ENCODE measurements around the gene OSBPL1A.

OSBPL1A gene

DNA sequence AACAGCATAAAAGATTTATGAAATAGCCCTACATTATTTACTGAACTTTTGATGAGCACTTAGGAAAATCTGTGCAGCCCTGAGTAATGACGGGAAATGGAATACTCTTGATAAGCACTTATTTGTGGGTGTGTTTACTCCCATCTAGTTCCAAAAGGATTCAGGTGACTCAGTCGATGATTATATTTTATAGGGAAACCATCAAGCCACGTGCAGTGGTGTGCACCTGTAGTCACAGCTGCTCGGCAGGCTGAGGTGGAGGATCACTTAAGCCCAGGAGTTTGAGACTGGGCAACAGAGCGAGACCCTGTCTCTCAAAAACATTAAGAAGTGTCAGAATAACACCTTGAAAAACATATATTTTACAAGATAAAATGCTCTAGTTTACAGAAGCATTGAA is 166.9 kb downstream of the OSBPL1A start:
- in situ Hi-C loops (cut with MboI; ENCODE audit: low sequenced_read_pairs) = no loop called here

DNA sequence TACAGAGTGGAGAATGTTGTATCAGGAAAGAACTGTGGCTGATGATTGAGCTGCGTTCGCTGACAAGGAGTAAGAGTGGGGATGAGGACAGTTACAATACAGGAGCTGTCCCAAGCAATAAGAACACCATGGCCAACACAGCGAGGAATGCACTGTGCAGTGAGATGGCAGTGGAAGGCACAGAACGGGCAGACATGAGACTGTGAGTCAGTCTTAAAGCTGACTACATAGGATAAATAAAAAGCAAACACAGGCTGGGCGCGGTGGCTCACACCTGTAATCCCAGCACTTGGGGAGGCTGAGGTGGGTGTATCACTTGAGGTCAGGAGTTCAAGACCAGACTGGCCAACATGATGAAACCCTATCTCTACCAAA is 169.0 kb downstream of the OSBPL1A start:
- in situ Hi-C loops (cut with MboI; ENCODE audit: low sequenced_read_pairs) = no loop called here

DNA sequence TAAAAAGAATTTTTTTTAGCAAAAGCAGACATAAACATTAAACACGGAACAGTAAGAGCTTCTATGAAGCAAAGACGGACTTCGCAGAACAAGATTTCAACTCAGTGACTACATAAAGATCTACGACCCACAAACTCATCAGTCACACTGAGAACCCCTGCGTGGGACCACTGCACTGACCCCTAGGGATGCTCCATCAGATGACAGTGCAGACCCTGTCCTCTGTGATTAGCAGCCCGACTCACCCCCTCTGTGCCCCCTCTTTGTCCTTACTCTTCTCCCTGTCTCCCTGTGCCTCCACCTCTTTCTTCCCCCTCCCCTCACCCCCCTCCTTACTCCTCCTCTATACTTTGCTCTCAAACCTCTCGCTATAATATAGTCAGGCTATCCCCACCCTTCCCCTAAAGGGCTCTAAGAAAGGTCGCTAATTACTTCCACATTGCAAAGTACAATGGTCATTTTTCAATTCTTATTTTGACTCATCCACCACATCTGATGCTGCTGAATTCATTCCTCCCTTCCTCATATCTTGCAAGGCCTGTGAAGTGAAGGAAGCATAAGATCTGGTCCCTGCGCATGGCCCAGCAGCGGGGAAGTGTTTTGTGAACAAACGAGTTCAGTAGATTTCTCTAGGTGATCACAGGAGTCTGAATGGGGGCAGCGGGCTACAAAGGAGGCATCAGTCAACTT is 169.5 kb downstream of the OSBPL1A start:
- in situ Hi-C loops (cut with MboI; ENCODE audit: low sequenced_read_pairs) = no loop called here

DNA sequence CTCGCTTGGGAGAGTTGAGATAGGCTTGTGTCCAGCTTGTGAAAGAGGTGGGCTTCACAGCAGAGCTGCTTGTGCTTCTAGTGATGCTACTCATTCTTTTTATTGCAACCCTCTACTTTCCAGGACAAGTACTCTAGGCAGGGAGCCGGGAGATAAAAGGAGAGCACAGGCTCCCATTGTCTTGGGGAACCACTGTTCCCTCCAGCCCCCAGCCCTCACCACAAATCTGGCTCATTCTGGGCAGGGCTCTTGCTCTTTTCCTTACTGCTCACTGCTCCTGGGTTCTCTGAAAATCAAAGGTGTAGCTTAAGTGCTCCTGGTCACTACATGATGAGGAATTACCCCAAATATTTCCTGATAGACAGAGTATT is 177.3 kb downstream of the OSBPL1A start:
- in situ Hi-C loops (cut with MboI; ENCODE audit: low sequenced_read_pairs) = no loop called here

DNA sequence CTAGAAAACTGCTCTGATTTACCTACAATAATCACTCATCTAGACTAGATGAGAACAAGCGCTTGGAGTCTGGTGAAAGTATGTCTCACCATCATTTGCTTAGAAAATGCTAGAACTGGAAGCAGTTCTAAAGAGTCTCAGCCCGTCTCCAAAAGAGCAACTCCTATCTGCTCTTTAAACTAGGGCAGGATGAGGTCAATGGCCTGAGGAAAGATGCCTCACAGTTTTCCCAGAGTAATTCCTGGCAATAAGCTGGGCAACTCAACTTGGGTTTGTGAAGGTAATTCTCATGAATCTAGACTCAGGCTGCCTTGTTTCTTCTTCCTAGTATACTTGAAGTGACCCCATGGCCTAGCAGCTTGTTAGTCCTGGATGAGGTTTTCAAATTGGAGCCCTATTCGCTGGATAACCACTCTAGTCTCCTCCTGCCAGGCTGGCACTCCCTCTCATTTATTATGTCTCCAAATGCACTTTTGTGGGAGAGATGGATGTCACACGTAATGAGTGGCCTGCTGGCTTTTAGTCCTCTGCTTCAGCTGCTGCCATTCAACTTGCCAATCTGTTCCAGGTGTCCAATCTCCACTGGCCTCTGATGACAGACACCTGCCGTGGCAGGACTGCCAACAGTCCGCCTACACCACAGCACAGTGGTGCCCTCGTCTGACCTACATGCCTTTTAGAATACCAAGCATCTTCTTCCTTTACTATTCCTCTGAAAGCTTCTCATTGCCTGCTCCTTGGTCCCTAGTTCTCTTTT is 177.9 kb downstream of the OSBPL1A start:
- in situ Hi-C loops (cut with MboI; ENCODE audit: low sequenced_read_pairs) = no loop called here

DNA sequence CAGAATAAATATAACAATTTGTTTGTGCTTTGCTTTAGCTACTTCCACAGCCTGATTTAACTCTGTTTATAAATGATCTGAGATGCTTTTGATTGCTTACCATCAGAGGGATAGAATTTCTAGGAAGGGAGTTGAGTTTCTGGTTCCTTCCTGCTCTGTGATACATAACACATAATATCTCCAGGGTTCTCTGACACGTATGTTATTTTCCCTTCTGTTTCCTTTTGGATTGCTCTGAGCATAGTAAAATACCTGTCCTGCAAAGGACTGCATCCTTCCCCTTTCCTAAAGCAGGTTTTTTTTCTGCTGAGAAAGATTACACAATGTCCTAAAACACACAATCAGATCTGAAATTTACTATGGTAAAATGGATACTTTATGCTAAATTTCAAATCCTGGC is 182.7 kb downstream of the OSBPL1A start:
- in situ Hi-C loops (cut with MboI; ENCODE audit: low sequenced_read_pairs) = no loop called here

DNA sequence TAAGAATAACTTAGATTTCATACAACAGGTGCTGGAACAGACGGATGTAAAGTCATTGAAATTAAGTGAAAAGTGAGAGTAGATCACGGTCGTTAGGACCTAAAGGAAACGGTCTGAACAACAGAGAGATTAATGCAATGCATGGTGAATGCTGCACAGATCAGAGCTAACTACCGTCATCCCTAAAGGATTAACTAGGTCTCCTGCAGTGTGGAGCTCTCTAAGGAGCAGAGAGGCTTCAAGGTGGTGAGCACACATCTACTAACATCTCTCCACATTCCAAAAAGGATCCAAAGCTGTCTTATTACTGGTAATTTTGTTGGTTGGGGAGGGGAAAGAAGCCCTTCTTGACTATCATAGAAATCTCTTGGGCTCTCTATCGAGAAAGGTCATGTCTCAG is 183.5 kb downstream of the OSBPL1A start:
- in situ Hi-C loops (cut with MboI; ENCODE audit: low sequenced_read_pairs) = no loop called here

DNA sequence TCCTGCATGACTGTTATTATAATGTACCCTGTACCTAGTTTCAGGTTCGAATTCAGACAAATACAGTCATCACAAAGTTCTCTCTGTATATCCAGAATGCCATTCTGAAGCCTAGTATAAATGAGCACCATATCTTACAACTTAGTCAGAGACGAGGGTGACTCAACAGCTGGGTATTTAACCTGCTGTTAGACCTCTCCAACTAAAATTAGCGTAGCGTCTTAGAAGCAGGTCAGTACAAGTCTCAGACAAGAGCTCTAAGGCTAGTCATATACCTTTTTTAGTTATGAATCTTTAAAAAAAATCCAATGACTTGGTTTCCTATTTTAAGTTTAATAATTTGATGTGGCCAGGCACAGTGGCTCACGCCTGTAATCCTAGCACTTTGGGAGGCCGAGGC is 184.7 kb downstream of the OSBPL1A start:
- in situ Hi-C loops (cut with MboI; ENCODE audit: low sequenced_read_pairs) = no loop called here

DNA sequence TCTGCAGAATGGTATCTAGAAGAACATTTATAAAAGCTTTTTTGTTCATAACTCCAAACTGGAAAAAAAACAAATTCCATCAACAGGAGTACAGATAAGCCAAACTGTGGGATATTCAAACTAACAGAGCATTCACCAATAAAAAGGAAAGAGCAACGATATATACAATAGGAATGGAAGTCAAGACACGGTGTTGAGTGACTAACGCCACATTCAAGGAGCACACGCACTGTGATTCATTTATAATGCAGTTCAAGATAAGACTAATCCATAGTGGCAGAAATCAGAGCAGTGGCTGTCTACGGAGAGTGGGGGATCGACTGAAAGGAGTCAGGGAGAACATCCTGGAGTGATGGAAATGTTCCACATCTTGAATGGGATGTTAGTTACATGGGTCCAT is 188.1 kb downstream of the OSBPL1A start:
- in situ Hi-C loops (cut with MboI; ENCODE audit: low sequenced_read_pairs) = no loop called here

DNA sequence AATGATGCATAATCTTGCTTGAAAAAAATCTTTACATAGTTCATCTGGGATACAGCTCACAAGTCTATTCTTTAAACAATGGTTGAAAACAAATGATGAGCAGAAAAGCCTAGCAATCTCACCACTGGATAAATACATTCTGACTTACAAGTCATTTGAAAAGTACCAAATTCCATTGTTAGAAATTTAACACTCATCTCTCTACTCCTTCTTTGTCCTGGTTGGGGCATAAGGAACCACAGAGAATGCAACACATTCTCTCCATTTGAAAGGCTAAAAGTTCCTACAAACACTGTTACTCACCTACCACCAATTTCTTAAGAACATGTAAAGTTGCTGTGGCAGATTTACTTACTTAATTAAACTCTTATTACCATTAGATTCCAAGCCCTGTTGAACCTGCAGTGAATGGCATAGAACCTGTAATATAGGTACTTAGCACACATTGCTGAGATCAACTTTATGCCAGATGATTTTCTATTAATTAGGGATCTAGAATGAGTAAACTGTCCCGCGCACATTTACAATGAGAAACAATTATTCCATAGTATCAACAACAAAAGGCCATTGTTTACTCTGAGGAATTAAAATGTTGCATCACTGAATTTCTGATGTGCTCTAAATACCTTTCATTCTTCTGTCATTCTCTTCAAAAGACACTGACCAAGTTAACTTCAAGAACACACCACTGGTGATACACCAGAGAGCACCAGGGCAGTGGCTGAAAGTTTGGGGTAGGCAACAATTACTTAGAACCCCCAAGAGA is 189.2 kb downstream of the OSBPL1A start:
- in situ Hi-C loops (cut with MboI; ENCODE audit: low sequenced_read_pairs) = no loop called here

DNA sequence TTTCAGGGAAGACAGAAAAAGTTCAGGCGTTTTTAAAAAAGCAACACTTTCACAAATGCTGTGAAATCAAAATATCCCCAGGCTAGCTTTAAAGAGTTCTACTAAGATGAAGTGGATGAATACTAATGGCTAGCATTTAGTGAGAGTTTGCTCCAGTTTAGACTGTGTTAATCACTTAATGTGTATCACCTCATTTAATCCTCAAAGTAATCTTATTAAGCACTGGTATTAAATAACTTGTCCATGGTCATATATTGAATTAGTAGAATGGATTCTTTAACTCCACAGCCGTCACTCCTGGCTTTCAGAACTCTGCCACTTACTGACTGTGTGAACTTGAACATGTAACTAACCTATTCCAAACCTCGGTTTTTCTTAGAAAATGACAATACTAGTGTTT is 192.7 kb downstream of the OSBPL1A start:
- in situ Hi-C loops (cut with MboI; ENCODE audit: low sequenced_read_pairs) = no loop called here

DNA sequence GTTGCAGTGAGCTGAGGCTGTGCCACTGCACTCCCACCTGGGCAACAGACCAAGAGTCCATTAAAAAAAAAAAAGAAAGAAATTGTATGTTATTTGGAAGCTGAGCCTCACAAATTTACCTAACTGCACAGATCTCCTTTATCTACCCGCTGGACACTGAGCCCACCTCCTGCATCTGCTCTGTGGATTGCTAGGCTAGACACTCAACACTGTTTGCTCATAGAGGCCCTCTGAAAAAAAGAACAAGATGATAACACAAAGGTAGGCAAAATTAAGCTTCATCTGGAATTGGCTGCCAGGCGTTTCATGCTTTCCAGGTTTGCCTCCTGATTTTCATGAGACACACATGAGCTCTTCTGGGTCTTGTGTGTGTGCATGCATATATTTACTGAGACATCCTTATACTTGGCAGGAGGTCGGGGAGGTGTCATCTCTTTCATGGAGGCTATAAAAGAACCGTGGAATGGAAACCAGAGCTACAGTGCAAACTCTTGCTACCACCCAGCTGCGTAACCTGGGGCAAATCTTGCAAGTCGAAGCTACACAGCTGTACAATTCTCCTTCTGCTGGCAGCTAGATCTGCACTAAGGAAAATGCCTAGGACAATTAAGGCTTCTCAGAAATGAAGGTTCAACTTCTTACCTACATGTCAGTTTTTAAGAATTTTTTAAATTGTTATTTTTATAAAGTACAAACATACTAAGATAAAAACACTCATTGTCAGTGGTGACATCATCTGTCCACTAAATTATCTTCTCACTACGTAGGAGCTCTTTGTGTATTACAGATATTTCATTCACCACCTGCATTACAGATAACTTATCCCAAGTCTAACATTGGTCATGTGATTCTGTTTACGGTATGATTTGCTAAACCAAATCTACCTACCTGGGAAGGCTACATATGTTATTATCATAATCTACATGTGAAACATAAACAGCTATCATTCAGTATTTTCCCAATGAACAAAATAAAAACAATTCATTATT is 195.6 kb downstream of the OSBPL1A start:
- in situ Hi-C loops (cut with MboI; ENCODE audit: low sequenced_read_pairs) = no loop called here

DNA sequence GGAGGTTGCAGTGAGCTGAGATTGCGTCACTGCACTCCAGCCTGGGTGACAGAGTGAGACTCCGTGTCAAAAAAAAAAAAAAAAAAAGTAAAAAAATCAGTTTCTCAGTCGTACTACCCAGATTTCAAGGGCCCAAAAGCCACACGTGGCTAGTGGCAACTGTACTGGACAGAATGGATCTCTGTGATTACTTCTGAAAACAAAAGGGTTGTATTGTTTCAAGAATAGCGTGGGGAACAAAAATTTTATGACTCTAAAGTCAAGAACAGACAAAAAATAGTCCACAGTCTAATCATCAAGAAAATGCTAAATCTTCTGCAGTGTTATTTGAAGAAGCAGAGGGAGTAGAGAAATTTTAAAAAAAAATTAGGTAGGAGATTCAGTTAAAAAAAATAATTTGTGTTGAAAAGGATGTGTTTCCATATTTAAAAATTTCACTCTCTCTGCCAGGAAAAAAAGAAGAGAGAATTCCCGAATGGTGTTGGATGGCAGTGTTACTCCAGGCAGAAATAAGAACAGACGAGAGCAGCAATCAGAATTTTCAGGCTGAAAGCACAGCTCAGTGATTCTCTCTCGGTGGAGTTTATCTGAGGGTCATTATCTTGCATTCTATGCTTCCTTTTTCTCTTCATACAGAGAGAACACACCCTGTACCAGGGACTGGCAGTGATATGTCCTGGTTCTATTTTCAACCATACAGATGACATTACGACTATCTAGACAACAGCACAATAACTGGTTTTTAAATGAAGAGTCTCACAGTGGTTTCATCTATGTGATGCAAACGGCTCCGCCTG is 196.9 kb downstream of the OSBPL1A start:
- in situ Hi-C loops (cut with MboI; ENCODE audit: low sequenced_read_pairs) = no loop called here

DNA sequence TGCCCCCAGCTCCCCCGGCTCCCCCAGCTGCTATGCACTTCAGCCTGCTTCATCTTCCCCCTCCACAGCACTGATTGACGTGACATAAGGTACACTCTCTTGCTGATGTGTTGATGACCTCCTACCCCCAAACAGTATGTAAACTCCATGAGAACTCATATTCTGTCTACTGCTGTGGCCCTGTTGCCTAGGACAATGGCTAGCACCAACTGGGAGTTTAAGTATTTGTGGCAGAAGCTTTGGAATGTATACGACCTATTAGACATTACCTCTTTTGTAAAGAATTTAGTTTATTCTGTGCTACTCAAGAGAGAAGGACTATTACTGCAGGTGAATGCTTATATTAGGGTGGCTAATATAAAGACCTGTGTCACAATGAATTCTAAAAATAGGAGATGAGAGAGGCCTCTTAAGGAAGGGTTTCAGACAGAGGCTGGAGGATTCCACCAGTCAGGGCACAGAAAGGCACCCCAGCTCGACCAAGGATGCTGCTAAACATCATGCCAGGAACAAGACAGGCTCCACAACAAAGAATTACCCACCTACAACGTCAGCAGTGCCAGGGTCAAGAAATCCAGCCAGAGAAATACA is 198.2 kb downstream of the OSBPL1A start:
- in situ Hi-C loops (cut with MboI; ENCODE audit: low sequenced_read_pairs) = no loop called here

DNA sequence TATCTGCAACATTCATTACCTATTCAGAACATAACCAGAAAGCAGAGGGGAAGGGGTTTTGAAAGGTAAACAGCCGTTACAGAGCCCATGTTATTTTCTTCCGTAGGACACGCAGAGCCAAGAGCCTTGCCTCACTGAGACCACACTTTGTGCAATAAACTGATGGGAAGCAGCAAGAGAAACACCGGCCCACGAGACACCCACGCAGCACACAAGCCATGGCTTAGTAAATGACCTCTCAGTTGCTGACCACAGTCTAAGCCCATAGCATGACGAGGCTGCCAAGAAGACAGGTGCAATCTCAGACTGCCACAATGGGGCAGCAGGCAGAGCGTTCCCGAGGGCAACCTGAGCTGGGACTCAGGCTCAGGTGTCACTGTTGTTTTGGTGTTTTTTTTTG is 199.2 kb downstream of the OSBPL1A start:
- in situ Hi-C loops (cut with MboI; ENCODE audit: low sequenced_read_pairs) = no loop called here

DNA sequence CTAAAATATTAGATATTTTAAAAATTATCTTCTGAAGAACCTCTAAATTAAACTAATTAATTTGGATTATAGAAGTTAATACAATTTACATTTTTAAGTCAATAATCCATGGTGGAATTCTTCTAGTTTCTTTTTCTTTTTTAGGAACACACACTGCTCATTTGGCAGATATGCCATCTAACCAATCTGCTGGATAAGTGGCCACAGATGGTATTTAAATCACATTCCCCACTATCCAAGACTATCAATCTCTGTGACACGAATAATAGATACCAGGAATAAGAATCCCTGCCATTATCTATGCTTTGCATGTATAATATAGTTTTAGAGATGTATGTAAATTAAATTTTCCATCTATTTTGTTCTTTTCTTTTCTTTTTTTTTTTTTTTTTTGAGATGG is 200.2 kb downstream of the OSBPL1A start:
- in situ Hi-C loops (cut with MboI; ENCODE audit: low sequenced_read_pairs) = no loop called here

DNA sequence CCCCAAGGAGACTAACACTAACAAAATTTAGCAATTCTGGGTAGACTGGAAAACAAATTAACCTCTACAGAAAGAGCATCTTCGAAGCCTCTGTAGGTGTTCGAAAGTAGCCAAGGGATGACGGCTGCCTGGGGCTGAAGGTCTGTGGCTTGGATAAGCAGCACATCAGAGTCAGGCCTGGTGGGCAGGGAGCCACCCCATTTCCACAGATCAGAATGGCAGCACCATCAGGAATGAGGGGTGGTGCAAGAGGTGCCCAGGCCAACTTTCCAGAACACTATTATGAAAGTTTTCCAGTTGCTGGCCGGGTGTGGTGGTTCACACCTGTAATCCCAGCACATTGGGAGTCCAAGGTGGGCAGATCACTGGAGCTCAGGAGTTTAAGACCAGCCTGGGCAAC is 200.9 kb downstream of the OSBPL1A start:
- in situ Hi-C loops (cut with MboI; ENCODE audit: low sequenced_read_pairs) = no loop called here

DNA sequence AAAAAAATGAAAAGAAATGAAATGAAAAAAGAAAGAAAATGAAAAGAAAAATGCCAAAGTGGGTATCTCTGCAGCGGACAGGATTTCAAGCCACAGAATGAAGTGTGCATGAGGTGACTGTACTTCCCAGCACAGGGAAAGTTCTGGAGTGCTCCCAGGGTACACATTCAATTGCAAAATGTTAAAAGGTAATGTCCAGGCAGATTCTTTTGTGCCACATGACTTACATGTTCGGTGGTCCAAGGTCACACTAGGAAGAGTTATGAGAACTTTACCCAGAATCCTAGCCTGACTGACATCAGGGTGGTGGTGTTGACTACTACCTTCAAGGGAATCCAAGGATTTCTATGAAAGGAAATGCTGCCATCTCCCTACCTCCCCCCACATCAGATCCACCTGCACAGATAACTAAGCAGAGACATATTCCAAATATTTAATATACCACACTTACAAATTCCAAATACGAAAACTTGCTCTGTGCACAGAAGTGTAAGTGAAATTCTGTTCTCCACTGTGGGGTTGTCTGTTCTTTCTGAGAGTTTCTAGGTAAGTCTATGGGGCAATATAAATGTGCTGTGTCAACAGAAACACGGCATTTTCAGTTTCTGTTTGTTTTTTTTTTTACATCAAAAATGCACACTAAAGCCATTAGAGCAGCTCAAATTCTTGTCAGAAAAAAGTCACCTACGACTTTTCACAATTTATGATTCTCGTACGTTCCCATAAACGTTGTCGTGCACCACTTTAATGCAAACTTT is 202.1 kb downstream of the OSBPL1A start:
- in situ Hi-C loops (cut with MboI; ENCODE audit: low sequenced_read_pairs) = no loop called here

DNA sequence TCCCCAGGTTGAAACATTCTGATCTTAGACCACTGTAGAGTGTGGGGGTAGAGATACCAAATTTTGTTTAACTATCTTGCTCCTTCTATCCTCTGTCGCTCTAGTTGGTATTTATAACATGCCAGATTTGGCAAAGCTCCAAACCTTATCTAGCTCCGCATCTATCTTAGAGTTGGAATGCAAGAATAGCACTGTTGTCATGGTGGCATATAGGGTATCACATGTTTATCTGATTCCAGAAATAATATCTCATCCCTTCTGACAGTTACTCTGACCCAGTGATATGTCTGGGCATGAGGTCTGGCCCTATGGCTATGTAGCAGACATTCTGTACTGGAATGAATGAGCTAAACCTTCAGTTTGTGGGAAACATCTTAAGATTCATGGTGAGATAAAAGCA is 207.0 kb downstream of the OSBPL1A start:
- in situ Hi-C loops (cut with MboI; ENCODE audit: low sequenced_read_pairs) = no loop called here

Measured in hTERT RPE-1 (cell line).